Urinary bladder (tissue), 4 donors: ENCODE results near the gene APH1B. TPM values are rescaled to one million over a fixed set of nuclear protein-coding genes. Genes with fewer than 3 reads are reported as not detected.
"Not testable (repeated sequence)": the region's sequence is repeated elsewhere in the genome, so short reads cannot be mapped to it uniquely, and the experiment has no call there.

Experiments used
- DNase-seq: peaks from one replicate; pipeline ENCODE4 v3.0.0-alpha.2; 2015; ENCODE audit errors: extremely low spot score
- H3K27ac ChIP-seq: one replicate; pipeline ENCODE4 v1.5.1; 2013; ENCODE audit warnings: low read depth, mild to moderate bottlenecking, moderate library complexity
- H3K36me3 ChIP-seq: one replicate; pipeline ENCODE4 v1.6.1; 2013; ENCODE audit warnings: mild to moderate bottlenecking, moderate library complexity; ENCODE audit not compliant: insufficient read depth
- H3K4me1 ChIP-seq: one replicate; pipeline ENCODE4 v1.6.1; 2013; ENCODE audit warnings: mild to moderate bottlenecking, moderate library complexity; ENCODE audit not compliant: insufficient read depth
- H3K4me3 ChIP-seq: one replicate; pipeline ENCODE4 v1.5.1; 2013; ENCODE audit warnings: low read depth, low read length
- WGBS: extraction: QIAGEN DNeasy Blood & Tissue Kit; methylation state at CpG from one replicate; pipeline ENCODE4 v1.1.7; 2013; 5-methylcytosine and 5-hydroxymethylcytosine counted together
- polyA plus RNA-seq: library from polyadenylated mRNA; stranded (reverse); fragments of 200-250 nt; gene quantifications from one replicate; pipeline ENCODE4 v1.2.3, GENCODE V29; 2013
- total RNA-seq: library from RNA; depleted of rRNA; stranded (reverse); fragments of >200 nt; gene quantifications from one replicate; pipeline ENCODE4 v1.2.3, GENCODE V29; 2014
- donor health status: healthy with polysubstance abuse.
- donor health status: healthy.

The APH1B gene
- total RNA-seq (20.2 TPM), polyA plus RNA-seq (10.9 TPM)

DNA sequence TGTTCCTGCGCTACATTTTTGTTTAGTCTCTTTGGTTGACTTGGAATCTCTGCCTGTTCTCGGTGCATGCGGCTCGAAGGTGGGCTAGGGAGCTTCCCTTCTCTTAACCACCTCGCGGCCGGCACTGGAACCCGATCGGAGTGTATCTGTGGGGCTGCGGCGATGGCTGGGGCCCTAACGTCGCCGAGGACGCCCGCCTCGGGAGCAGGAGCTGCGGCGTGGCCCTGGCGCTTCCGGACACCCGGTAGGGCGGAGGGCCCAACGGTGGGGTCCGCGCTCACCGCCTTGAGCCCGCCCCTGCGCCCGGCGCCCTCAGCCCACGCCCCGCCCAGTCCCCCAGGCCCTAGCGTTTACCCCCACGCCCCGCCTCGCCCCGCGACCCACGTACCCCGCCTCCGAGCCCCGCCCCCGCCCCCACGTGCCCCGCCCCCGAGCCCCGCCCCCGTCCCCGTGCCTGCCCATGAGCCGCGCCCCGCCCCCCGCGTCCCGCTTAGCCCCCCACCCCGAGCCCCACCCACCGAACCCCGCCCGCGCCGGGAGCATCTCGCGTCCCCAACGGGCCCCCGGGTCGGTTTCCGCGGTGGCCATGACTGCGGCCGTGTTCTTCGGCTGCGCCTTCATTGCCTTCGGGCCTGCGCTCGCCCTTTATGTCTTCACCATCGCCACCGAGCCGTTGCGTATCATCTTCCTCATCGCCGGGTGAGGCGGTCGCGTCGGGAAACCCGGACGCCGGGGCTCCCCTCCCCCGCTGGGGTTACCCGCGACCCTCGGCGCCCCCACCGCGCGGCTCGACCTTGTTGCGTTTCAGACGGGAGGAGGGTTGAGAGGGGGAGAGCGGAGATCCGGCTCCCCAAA is at the start of gene APH1B:
TSS of gene APH1B (plus strand) at position 568 of the 855 bp plus-strand sequence. CDS start at position 587, 19 bp downstream.
- DNase-seq, result peak; percentile 51
- Histone ChIP-seq H3K36me3 (no peaks in the 10 kb centered on the region), H3K4me1 (no peaks in the 10 kb centered on the region), H3K27ac (peak within 1 kb of the TSS; percentile 92), H3K4me3 (peak within 1 kb of the TSS; percentile 85)
- under 1% methylated on average over 94 of the region's 102 CpGs for WGBS

- Histone ChIP-seq H3K4me3 (no peak overlapping the region), H3K27ac (no peak overlapping the region), H3K36me3 (no peaks in the 10 kb centered on the region), H3K4me1 (no peaks in the 10 kb centered on the region)
- WGBS, result 94% methylated on average over 2 of the region's 2 CpGs
- no peak for DNase-seq
Measured at GRCh38 chr15:63227689-63228088, 49.7 kb upstream of the APH1B start.

DNA sequence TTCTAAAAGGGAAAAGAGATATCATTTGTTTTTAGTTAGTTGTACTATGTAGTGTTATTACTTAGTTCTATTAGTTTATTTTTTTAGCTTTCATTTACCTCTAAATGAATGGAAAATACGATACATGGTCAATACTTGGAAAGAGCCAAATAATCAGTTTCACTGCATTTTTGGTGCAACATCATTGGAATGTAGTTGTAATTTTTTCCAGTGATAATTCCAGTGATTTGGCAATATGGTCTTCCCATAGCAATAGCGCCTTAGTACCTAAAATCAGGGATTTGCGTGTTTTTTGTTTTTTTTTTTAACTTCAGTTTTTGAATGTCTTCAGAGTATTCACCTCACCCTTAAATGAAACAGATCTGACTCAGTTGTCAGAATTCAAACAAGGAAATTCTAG is 46.2 kb upstream of the APH1B start:
- WGBS, result 92% methylated on average over 3 of the region's 3 CpGs
- Histone ChIP-seq H3K36me3 (no peaks in the 10 kb centered on the region), H3K4me1 (peaks cover 2% of the 10 kb centered on the region)

GRCh38 chr15:63231706-63232105 is 45.7 kb upstream of the APH1B start:
- WGBS, result 55% methylated on average over 1 of the region's 1 CpG
- H3K27ac ChIP-seq, result peak overlapping the region; percentile 23
- H3K36me3 ChIP-seq, result no peaks in the 10 kb centered on the region
- H3K4me3 ChIP-seq, result no peak overlapping the region
- peaks cover 2% of the 10 kb centered on the region for H3K4me1 ChIP-seq
- DNase-seq, result no peak

More for the DNA sequence above, 46.2 kb upstream of the APH1B start:
- no peak for DNase-seq
- Histone ChIP-seq H3K27ac (no peak overlapping the region), H3K4me3 (no peak overlapping the region)

GRCh38 chr15:63232405-63232804 is 45.0 kb upstream of the APH1B start:
- H3K4me1 ChIP-seq, result peaks cover 2% of the 10 kb centered on the region
- no peak overlapping the region for H3K27ac ChIP-seq
- no peak overlapping the region for H3K4me3 ChIP-seq
- no peaks in the 10 kb centered on the region for H3K36me3 ChIP-seq
- DNase-seq, result no peak
- WGBS, result 62% methylated on average over 4 of the region's 4 CpGs

DNA sequence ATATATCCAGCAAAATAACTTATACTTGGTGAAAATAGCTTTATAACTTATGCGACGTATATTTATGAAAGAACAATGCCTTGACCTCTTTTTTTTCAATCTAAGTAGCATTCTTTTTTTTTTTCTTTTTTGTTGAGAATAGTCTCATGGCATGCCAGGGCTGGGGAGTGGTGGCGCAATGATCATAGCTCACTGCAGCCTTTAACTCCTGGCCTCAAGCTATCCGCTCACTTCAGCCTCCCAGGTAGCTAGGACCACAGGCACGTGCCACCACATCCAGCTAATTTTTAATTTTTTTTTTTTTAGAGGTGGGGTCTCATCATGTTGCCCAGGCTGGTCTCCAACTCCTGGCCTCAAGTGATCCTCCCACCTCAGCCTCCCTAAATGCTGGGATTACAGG is 44.5 kb upstream of the APH1B start:
- DNase-seq, result no peak
- Histone ChIP-seq H3K4me3 (no peak overlapping the region), H3K27ac (no peak overlapping the region), H3K36me3 (no peaks in the 10 kb centered on the region), H3K4me1 (peaks cover 2% of the 10 kb centered on the region)
- 95% methylated on average over 5 of the region's 5 CpGs for WGBS

GRCh38 chr15:63233667-63234423 is 43.6 kb upstream of the APH1B start:
- H3K36me3 ChIP-seq, result no peaks in the 10 kb centered on the region
- WGBS, result 41% methylated on average over 5 of the region's 5 CpGs
- H3K4me1 ChIP-seq, result peaks cover 2% of the 10 kb centered on the region
- no peak for DNase-seq
- H3K4me3 ChIP-seq, result no peak overlapping the region
- H3K27ac ChIP-seq, result no peak overlapping the region

- WGBS, result 51% methylated on average over 5 of the region's 5 CpGs
- Histone ChIP-seq H3K27ac (peak overlapping the region; percentile 27), H3K4me3 (no peak overlapping the region), H3K4me1 (peaks cover 2% of the 10 kb centered on the region), H3K36me3 (no peaks in the 10 kb centered on the region)
- DNase-seq, result no peak
Measured at GRCh38 chr15:63234451-63234870, 42.9 kb upstream of the APH1B start.

DNA sequence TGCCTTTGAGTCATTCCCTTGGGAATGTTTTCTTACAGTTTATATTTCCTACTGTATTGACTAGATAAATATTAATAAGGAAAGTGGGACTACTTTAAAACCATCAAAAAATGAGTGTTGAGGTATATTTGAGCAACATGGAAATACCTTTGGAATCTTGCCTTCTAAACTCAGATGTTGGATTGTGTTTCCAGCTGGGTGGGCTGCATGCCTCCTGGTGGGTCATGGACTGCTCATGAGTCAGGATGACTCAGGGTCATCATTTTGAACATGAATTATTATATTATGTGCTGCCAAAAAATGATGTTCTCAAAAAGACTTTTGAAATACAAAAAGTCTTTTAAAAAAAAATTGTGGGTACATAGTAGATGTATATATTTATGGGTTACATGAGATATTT is 41.1 kb upstream of the APH1B start:
- no peak overlapping the region for H3K27ac ChIP-seq
- H3K36me3 ChIP-seq, result no peaks in the 10 kb centered on the region
- peaks cover 2% of the 10 kb centered on the region for H3K4me1 ChIP-seq
- H3K4me3 ChIP-seq, result no peak overlapping the region
- no peak for DNase-seq

- not testable (repeated sequence) for H3K27ac ChIP-seq, H3K36me3 ChIP-seq, DNase-seq, H3K4me3 ChIP-seq, H3K4me1 ChIP-seq
- WGBS, result 82% methylated on average over 1 of the region's 1 CpG
Measured at GRCh38 chr15:63237086-63237485, 40.3 kb upstream of the APH1B start.

GRCh38 chr15:63238171-63238570 is 39.2 kb upstream of the APH1B start:
- Histone ChIP-seq H3K4me3 (no peak overlapping the region), H3K4me1 (peaks cover 2% of the 10 kb centered on the region), H3K27ac (no peak overlapping the region), H3K36me3 (no peaks in the 10 kb centered on the region)
- DNase-seq, result no peak

- WGBS, result 20% methylated on average over 1 of the region's 1 CpG
- Histone ChIP-seq H3K36me3 (no peaks in the 10 kb centered on the region), H3K27ac (no peak overlapping the region), H3K4me1 (peaks cover 2% of the 10 kb centered on the region), H3K4me3 (no peak overlapping the region)
- DNase-seq, result no peak
Measured at GRCh38 chr15:63238796-63239195, 38.6 kb upstream of the APH1B start.

DNA sequence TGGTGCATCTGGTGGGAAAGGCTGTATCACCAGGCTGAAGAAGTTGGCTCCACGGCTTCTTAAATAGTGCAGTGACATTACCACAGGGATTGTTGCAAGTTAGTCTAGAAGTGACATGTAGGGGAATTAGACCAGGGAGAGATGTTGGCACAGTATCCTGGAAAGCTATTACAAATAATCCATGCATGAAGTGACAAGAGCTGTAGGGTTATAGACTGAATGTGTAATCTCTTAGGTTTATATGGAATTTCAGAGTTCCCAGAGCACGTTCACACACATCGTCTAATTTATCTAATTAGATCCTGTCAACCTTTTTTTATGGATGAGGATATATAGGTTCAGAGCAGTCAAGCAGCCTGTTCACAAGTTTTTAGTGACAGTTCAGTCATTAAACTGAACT is 37.3 kb upstream of the APH1B start:
- Histone ChIP-seq H3K27ac (no peak overlapping the region), H3K4me3 (no peak overlapping the region), H3K4me1 (no peaks in the 10 kb centered on the region), H3K36me3 (no peaks in the 10 kb centered on the region)
- 86% methylated on average over 3 of the region's 3 CpGs for WGBS
- no peak for DNase-seq

DNA sequence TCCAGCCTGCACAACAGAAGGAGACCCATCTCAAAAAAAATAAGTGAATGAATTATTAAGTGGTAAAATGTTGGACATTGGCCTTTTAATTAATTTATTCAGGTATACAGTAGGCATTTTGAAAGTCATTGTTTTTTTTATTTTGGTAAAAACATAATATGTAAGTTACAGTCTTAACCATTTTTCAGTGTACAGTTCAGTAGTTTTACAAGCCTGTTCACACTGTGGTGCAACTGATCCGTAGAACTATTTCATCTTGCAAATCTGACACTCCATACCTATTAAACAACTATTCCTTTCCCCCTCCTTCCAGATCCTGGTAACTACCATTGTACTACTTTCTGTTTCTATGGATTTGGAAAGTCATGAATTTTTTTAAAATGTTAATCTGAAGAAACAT is 36.1 kb upstream of the APH1B start:
- Histone ChIP-seq H3K36me3 (no peaks in the 10 kb centered on the region), H3K4me1 (no peaks in the 10 kb centered on the region), H3K4me3 (no peak overlapping the region), H3K27ac (no peak overlapping the region)
- 99% methylated on average over 1 of the region's 1 CpG for WGBS
- DNase-seq, result no peak
